Measurements from ENCODE around the gene KNSTRN. TPM values are rescaled to one million over a fixed set of nuclear protein-coding genes. Genes with fewer than 3 reads are reported as not detected.

Gene KNSTRN
- total and polyA plus RNA-seq, 7 donors, result 5.0 to 18.9 (median 6.8) TPM

DNA sequence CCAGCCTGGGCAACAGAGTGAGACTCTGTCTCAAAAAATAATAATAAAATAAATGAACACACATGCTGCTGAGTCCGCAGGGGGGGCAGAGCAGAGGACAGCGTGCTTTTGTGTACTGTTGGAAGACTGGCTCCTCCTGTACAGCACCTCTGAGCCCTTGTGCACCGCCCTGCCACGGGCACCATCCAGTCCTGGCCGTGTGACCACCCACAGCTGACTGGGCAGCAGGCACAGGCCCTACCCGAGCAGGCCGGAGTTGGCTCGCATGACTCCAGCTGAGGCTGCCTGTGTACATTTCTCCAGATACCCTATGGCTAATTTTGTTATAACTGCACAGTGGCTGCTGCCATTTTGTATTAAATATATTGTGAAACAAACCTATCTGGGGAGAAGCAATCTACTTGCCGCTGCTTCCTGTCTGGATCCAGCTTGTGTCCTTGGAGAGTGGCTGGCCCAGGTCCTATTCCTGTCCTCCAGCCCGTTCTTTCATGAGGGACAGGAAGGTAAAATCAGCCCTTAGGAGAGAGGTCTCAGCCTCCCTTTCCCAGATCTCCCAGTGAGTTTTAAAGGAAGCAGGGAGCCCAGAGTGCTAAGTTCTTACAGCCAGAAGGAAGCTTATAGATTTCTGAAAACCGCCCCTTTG, 37.7 kb downstream of the KNSTRN start:
- DNase-seq, result no peak
- WGBS, 2 donors, result 47 to 81% methylated on average over 11 of the region's 11 CpGs
- TF ChIP-seq POLR2AphosphoS5 (IDR thresholded peaks at IDR 0.05), result no peak
- TF ChIP-seq, protein P1, sequence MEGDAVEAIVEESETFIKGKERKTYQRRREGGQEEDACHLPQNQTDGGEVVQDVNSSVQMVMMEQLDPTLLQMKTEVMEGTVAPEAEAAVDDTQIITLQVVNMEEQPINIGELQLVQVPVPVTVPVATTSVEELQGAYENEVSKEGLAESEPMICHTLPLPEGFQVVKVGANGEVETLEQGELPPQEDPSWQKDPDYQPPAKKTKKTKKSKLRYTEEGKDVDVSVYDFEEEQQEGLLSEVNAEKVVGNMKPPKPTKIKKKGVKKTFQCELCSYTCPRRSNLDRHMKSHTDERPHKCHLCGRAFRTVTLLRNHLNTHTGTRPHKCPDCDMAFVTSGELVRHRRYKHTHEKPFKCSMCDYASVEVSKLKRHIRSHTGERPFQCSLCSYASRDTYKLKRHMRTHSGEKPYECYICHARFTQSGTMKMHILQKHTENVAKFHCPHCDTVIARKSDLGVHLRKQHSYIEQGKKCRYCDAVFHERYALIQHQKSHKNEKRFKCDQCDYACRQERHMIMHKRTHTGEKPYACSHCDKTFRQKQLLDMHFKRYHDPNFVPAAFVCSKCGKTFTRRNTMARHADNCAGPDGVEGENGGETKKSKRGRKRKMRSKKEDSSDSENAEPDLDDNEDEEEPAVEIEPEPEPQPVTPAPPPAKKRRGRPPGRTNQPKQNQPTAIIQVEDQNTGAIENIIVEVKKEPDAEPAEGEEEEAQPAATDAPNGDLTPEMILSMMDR (IDR thresholded peaks at IDR 0.05), result no peak
- TF ChIP-seq EP300 (IDR thresholded peaks at IDR 0.05), result no peak
- TF ChIP-seq POLR2A (IDR thresholded peaks at IDR 0.05), result no peak
- H3K27ac ChIP-seq, result peak overlapping the region in 1 of 4 donors; percentile 7
- no peaks in the 10 kb centered on the region for H3K27me3 ChIP-seq
- intact Hi-C loops (cut with DNase I), result loop anchor here (2.0 kb wide), 1 partner anchor 75 kb away; no protein-coding TSS in a partner anchor
- peaks cover 0 to 32% (median 17%) of the 10 kb centered on the region in 4 donors for H3K36me3 ChIP-seq
- no peak overlapping the region for H3K4me3 ChIP-seq
- no peaks in the 10 kb centered on the region for H3K9me3 ChIP-seq
- H3K4me1 ChIP-seq, result peaks cover 0 to 17% (median 10%) of the 10 kb centered on the region in 4 donors

DNA sequence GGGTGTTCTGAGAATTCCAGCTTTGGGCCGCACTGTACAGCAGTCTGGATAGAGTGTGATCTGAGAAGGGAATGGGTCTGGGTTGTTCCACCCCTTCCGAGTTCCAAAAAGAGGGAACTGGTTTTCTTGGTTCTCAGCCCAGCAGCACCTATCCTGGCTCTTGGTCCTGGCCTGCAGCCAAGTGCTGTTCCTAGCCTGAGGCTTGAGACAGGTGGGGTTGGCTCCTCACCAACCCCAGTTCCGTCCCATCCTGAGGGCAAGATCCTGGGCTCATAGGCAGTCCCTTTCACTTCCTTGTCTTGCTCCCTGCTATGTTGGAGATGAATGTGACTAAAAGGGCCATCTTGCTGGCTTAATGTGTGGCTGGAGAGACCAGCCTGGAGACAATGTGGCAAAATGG, 38.3 kb downstream of the KNSTRN start:
- no peaks in the 10 kb centered on the region for H3K27me3 ChIP-seq
- intact Hi-C loops (cut with DNase I), result loop anchor here (1.0 to 2.0 kb wide), 2 partner anchors 52 to 76 kb away; no protein-coding TSS in a partner anchor
- WGBS, 2 donors, result 14 to 50% methylated on average over 3 of the region's 3 CpGs
- H3K27ac ChIP-seq, result peak overlapping the region in 1 of 4 donors; percentile 7
- H3K9me3 ChIP-seq, result no peaks in the 10 kb centered on the region
- peaks cover 0 to 17% (median 10%) of the 10 kb centered on the region in 4 donors for H3K4me1 ChIP-seq
- no peak for DNase-seq
- H3K36me3 ChIP-seq, result peaks cover 0 to 26% (median 11%) of the 10 kb centered on the region in 4 donors
- TF ChIP-seq EP300 (IDR thresholded peaks at IDR 0.05) (no peak), POLR2A (IDR thresholded peaks at IDR 0.05) (no peak), POLR2AphosphoS5 (IDR thresholded peaks at IDR 0.05) (peak in 2 of 4 donors; percentile 13 to 34)
- H3K4me3 ChIP-seq, result no peak overlapping the region

DNA sequence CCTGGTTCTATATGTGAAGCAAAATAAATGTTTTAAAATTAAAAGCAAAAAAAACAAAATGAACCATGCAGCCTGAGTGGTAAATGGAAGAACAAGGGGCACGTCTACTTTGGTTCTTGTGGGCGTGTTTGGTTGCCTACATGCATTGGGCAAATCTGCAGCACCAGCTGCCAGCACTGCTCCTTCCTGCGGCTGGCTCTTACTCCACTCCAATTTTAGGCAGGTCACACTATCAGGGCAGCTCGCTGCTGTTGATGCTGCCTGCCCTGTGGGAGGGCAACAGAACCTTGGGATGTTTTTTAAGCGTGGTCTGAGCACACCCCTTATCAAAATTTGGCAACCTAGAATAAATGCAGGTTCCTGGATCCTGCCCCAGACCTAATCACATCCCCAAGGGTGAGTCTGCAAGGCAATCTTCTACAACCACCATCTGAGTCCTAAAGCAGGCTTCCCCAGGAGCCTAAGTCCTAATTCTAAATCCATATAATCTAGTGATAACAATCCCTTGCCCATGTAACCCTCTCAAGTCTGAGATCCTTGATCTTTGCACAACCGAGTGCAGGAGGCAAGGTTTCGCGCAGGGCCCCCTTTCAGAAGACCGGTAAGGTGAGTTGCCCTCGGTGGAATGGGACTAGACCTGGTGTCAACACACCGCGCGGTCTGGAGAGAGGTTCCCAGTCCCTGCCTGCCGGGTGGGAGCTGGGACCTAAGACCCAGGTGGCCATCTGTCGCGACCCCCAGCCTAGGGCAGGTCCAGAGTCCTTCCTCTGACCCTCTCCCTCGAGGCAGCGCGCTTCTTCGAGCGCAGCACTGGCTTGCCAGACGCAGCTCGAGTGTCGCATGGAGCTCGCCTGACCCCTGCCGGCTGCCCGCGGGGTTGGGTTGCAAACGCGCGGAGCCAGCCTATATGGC, 39.0 kb downstream of the KNSTRN start:
- Histone ChIP-seq H3K4me1 (peaks cover 0 to 17% (median 10%) of the 10 kb centered on the region in 4 donors), H3K4me3 (no peak overlapping the region), H3K36me3 (peaks cover 0 to 19% (median 6%) of the 10 kb centered on the region in 4 donors), H3K27ac (no peak overlapping the region), H3K27me3 (no peaks in the 10 kb centered on the region), H3K9me3 (no peaks in the 10 kb centered on the region)
- TF ChIP-seq EP300 (IDR thresholded peaks at IDR 0.05), result no peak
- TF ChIP-seq, protein P1 (IDR thresholded peaks at IDR 0.05), result peak; percentile 91 to 94 (median 92)
- TF ChIP-seq POLR2AphosphoS5 (IDR thresholded peaks at IDR 0.05), result peak in 2 of 4 donors; percentile 54 to 56
- no peak for TF ChIP-seq POLR2A (IDR thresholded peaks at IDR 0.05)
- DNase-seq, result peak; percentile 85
- intact Hi-C loops (cut with DNase I), result loop anchor here (1.0 to 2.0 kb wide), 4 partner anchors 53 to 142 kb away; no protein-coding TSS in a partner anchor
- 9 to 19% methylated on average over 31 of the region's 31 CpGs for WGBS, 2 donors

DNA sequence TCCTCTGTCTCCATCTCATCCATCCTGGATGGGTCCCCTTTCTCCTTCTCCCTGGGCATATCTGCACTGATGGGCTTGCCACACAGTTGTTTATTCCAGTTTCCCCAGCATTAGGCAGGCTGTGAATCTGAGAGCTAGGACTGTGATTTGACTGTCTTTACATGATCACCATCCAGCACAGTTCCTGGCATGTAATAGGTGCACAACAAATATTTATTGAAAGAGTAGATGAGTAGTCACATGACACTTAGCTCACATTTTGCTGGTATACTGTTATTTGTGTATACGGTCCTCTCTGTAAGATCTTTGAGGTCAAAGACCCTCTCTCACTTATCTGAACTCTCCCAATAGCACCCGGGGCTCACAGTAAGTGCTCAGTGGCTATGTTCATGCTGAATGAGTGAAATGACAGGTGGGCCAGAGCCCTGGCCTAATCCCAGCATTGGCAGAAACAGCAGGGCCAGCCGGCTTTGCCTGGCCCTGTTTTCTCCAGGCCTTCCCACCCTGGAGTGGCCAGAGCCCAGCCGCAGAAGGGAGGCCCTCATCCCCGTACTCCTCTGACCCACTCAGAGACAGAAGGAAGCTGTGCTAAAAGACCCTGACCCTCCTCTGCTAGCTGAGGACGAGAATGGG, 42.1 kb downstream of the KNSTRN start:
- TF ChIP-seq EP300 (IDR thresholded peaks at IDR 0.05), result no peak
- no peak for TF ChIP-seq POLR2A (IDR thresholded peaks at IDR 0.05)
- TF ChIP-seq, protein P1 (IDR thresholded peaks at IDR 0.05), result no peak
- no peak for TF ChIP-seq POLR2AphosphoS5 (IDR thresholded peaks at IDR 0.05)
- Histone ChIP-seq H3K4me3 (no peak overlapping the region), H3K4me1 (peaks cover 0 to 17% (median 10%) of the 10 kb centered on the region in 4 donors), H3K27ac (no peak overlapping the region), H3K27me3 (no peaks in the 10 kb centered on the region), H3K9me3 (no peaks in the 10 kb centered on the region), H3K36me3 (no peaks in the 10 kb centered on the region)
- DNase-seq, result no peak
- intact Hi-C loops (cut with DNase I), result no loop called here
- 88 to 91% methylated on average over 6 of the region's 6 CpGs for WGBS, 2 donors
